ENCODE measurements around the gene ARHGAP12.

The ARHGAP12 gene

GRCh38 chr10:31936933-31937332 lies 8.3 kb upstream of the ARHGAP12 start:
- Histone ChIP-seq H3K4me3 (ENCODE audit: low read depth, low read length) (no peak overlapping the region), H3K27me3 (replicated peaks) (no peaks in the 10 kb centered on the region), H3K27ac (no peak overlapping the region), H3K36me3 (replicated peaks) (no peaks in the 10 kb centered on the region)
- in situ Hi-C loops (cut with HindIII; ENCODE audit: low pct_ligation_motif_present, low sequenced_read_pairs), result no loop called here
- no peak for TF ChIP-seq CTCF (IDR thresholded peaks at IDR 0.05; ENCODE audit: low read depth, low read length, missing control alignments)
- DNase-seq, result no peak

GRCh38 chr10:31936086-31936485 lies 7.5 kb upstream of the ARHGAP12 start:
- Histone ChIP-seq H3K27ac (no peak overlapping the region), H3K27me3 (replicated peaks) (no peaks in the 10 kb centered on the region), H3K4me3 (ENCODE audit: low read depth, low read length) (no peak overlapping the region), H3K36me3 (replicated peaks) (no peaks in the 10 kb centered on the region)
- TF ChIP-seq CTCF (IDR thresholded peaks at IDR 0.05; ENCODE audit: low read depth, low read length, missing control alignments), result no peak
- no peak for DNase-seq
- in situ Hi-C loops (cut with HindIII; ENCODE audit: low pct_ligation_motif_present, low sequenced_read_pairs), result no loop called here

GRCh38 chr10:31935678-31936077 lies 7.0 kb upstream of the ARHGAP12 start:
- H3K27me3 ChIP-seq (replicated peaks), result no peaks in the 10 kb centered on the region
- TF ChIP-seq CTCF (IDR thresholded peaks at IDR 0.05; ENCODE audit: low read depth, low read length, missing control alignments), result no peak
- H3K36me3 ChIP-seq (replicated peaks), result no peaks in the 10 kb centered on the region
- H3K4me3 ChIP-seq (ENCODE audit: low read depth, low read length), result no peak overlapping the region
- in situ Hi-C loops (cut with HindIII; ENCODE audit: low pct_ligation_motif_present, low sequenced_read_pairs), result no loop called here
- DNase-seq, result no peak
- H3K27ac ChIP-seq, result no peak overlapping the region

GRCh38 chr10:31932838-31933237 lies 4.2 kb upstream of the ARHGAP12 start:
- no peak overlapping the region for H3K4me3 ChIP-seq (ENCODE audit: low read depth, low read length)
- no peaks in the 10 kb centered on the region for H3K36me3 ChIP-seq (replicated peaks)
- no peak for DNase-seq
- H3K27ac ChIP-seq, result no peak overlapping the region
- TF ChIP-seq CTCF (IDR thresholded peaks at IDR 0.05; ENCODE audit: low read depth, low read length, missing control alignments), result no peak
- in situ Hi-C loops (cut with HindIII; ENCODE audit: low pct_ligation_motif_present, low sequenced_read_pairs), result no loop called here
- no peaks in the 10 kb centered on the region for H3K27me3 ChIP-seq (replicated peaks)

GRCh38 chr10:31930856-31931255 lies 2.2 kb upstream of the ARHGAP12 start:
- H3K27me3 ChIP-seq (replicated peaks), result no peaks in the 10 kb centered on the region
- no peaks in the 10 kb centered on the region for H3K36me3 ChIP-seq (replicated peaks)
- H3K4me3 ChIP-seq (ENCODE audit: low read depth, low read length), result no peak overlapping the region
- H3K27ac ChIP-seq, result no peak overlapping the region
- in situ Hi-C loops (cut with HindIII; ENCODE audit: low pct_ligation_motif_present, low sequenced_read_pairs), result no loop called here
- no peak for DNase-seq
- no peak for TF ChIP-seq CTCF (IDR thresholded peaks at IDR 0.05; ENCODE audit: low read depth, low read length, missing control alignments)

GRCh38 chr10:31930023-31930751 lies 1.6 kb upstream of the ARHGAP12 start:
- Histone ChIP-seq H3K27ac (no peak overlapping the region), H3K36me3 (replicated peaks) (no peaks in the 10 kb centered on the region), H3K4me3 (ENCODE audit: low read depth, low read length) (peak overlapping the region; percentile 83), H3K27me3 (replicated peaks) (no peaks in the 10 kb centered on the region)
- TF ChIP-seq CTCF (IDR thresholded peaks at IDR 0.05; ENCODE audit: low read depth, low read length, missing control alignments), result no peak
- in situ Hi-C loops (cut with HindIII; ENCODE audit: low pct_ligation_motif_present, low sequenced_read_pairs), result no loop called here
- DNase-seq, result no peak

Measured in brain microvascular endothelial cell (primary cell).